Panc1 (cell line): Measurements from ENCODE around the gene ITGBL1.

ENCODE experiments used
- CTCF ChIP-seq: fragments of 450-650 bp; IDR thresholded peaks from 2 replicates; pipeline ENCODE4 v1.5.1; 2017; ENCODE audit warnings: mild to moderate bottlenecking
- POLR2AphosphoS5 ChIP-seq: IDR thresholded peaks from 2 replicates; pipeline ENCODE4 v1.6.1; 2012; ENCODE audit warnings: mild to moderate bottlenecking, low read depth, low read length, moderate library complexity
- SIN3A ChIP-seq: IDR thresholded peaks from 2 replicates; pipeline ENCODE4 v1.6.1; 2012; ENCODE audit warnings: low read depth, mild to moderate bottlenecking, low read length, moderate library complexity, borderline replicate concordance; ENCODE audit not compliant: insufficient read depth

GRCh38 chr13:101648766-101649487, 196.5 kb downstream of the ITGBL1 start:
- TF ChIP-seq CTCF (no peak), POLR2AphosphoS5 (no peak), SIN3A (no peak)
